Thyroid gland (tissue), 4 donors: ENCODE measurements around the gene NT5C.

Source experiments
- CTCF ChIP-seq, 6 experiments: fragments of 200-600 bp in 3 of 6; fragments of 450-650 bp in 3 of 6; sonication (generic) in 3 of 6; IDR thresholded peaks; one replicate each; pipeline ENCODE4 v1.5.1; 2016 to 2019; ENCODE audit warnings: antibody characterized with exemption in 6 of 6, mild to moderate bottlenecking in 2 of 6, inconsistent platforms in 1 of 6, moderate library complexity in 1 of 6
- POLR2A ChIP-seq, 2 donors: fragments of 450-650 bp; IDR thresholded peaks; one replicate each; pipeline ENCODE4 v1.6.1; 2017; ENCODE audit warnings: antibody characterized with exemption in 2 of 2, mild to moderate bottlenecking in 2 of 2, moderate library complexity in 1 of 2

DNA sequence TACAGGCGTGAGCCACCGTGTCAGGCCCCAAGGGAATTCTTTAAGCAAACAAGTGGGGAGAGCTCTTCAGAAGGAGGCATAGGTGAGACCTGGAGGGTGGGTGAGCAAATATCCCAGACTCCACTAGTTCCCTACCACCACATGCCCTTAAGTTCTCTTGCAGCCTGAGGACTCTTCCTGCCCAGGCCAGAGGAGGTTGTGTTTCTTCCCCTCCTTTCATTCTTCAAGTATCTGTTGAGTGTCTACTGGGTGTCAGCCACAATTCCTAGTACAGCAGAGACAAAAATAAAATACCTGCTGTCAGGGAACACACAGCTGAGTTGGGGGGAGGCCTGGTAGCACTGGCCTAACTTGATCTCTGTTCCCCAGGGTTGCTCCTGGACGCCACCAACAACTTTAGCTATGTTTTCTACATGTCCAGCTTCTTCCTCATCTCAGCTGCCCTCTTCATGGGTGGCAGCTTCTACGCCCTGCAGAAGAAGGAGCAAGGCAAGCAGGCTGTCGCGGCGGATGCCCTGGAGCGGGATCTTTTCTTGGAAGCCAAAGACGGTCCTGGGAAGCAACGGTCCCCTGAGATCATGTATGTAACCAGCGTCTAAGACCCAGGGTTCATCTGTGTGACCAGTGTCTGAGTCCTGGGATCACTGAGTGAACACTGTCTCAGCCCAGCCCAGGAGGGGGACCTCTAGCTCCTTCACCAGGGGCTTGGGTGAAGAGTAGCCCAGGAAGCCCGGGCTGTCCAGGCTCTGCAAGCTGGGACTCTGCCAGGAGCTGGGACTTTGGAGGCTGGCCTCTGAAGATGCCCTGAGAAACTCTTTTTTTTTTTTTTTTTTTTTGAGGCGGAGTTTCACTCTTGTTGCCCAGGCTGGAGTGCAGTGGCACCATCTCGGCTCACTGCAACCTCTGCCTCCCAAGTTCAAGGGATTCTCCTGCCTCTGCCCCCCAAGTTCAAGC, 27.7 kb downstream of the NT5C start:
- TF ChIP-seq CTCF (IDR thresholded peaks at IDR 0.05) = no peak
- no peak for TF ChIP-seq POLR2A (IDR thresholded peaks at IDR 0.05)
